HL-60 (cell line): ENCODE results near the gene EPS8.

Experiments
- DNase-seq, 2 experiments: peaks; one replicate each; pipeline ENCODE4 v3.0.0-alpha.2; 2010 to 2020; ENCODE audit warnings: low read depth in 1 of 2, low spot score in 1 of 2
- H3K27ac ChIP-seq: fragments of 250-450 bp; sonication (Bioruptor Pico); replicated peaks from 2 replicates; pipeline ENCODE4 v1.5.1; 2020; ENCODE audit warnings: mild to moderate bottlenecking, moderate library complexity
- H3K27me3 ChIP-seq: fragments of 250-450 bp; sonication (Bioruptor Pico); 2 replicates; pipeline ENCODE4 v1.5.1; 2021; ENCODE audit warnings: mild to moderate bottlenecking, moderate library complexity; ENCODE audit not compliant: insufficient read depth, poor library complexity, severe bottlenecking
- H3K4me3 ChIP-seq: replicated peaks from 2 replicates; pipeline ENCODE4 v1.5.1; 2011; ENCODE audit warnings: mild to moderate bottlenecking, control low read depth, low read length; ENCODE audit not compliant: insufficient read depth
- CTCF ChIP-seq: IDR thresholded peaks from one replicate; pipeline ENCODE4 v1.5.1; 2011; ENCODE audit warnings: low read length, control low read depth, inconsistent platforms; ENCODE audit not compliant: insufficient read depth
- GABPA ChIP-seq: IDR thresholded peaks from 2 replicates; pipeline ENCODE4 v1.6.1; 2012; ENCODE audit warnings: low read depth
- POLR2AphosphoS5 ChIP-seq: IDR thresholded peaks from 2 replicates; pipeline ENCODE4 v1.6.1; 2012; ENCODE audit warnings: low read depth
- REST ChIP-seq: IDR thresholded peaks from 2 replicates; pipeline ENCODE4 v1.6.1; 2012; ENCODE audit warnings: low read depth; ENCODE audit not compliant: insufficient replicate concordance
- SPI1 ChIP-seq: IDR thresholded peaks from 2 replicates; pipeline ENCODE4 v1.6.1; 2012; ENCODE audit warnings: low read depth, mild to moderate bottlenecking, borderline replicate concordance

EPS8 gene

GRCh38 chr12:15574353-15574752 lies 214.8 kb downstream of the EPS8 start:
- H3K27ac ChIP-seq: no peak overlapping the region
- no peak for DNase-seq
- no peak overlapping the region for H3K4me3 ChIP-seq
- H3K27me3 ChIP-seq: no peaks in the 10 kb centered on the region
- TF ChIP-seq POLR2AphosphoS5 (no peak), SPI1 (no peak), REST (no peak), CTCF (no peak), GABPA (no peak)
